GM19240 (cell line): ENCODE results near the gene RBM10.
"Not testable (repeated sequence)": the region's sequence is repeated elsewhere in the genome, so short reads cannot be mapped to it uniquely, and the experiment has no call there.

Experiments
- DNase-seq: peaks from one replicate; pipeline ENCODE4 v3.0.0; 2011; ENCODE audit warnings: low spot score; ENCODE audit not compliant: insufficient read length

RBM10 gene

GRCh38 chrX:47144626-47145394 is at the start of gene RBM10, which contains the start of gene NDUFB11:
TSS of gene RBM10 (plus strand) at chrX:47145221. CDS start at chrX:47147482, 2,261 bp downstream.
TSS of gene NDUFB11 (minus strand) at chrX:47144702. CDS start at chrX:47144679, 23 bp downstream.
- DNase-seq, result peak; percentile 59

- DNase-seq, result no peak
These were observed 48.0 kb upstream of the RBM10 start for GRCh38 chrX:47097018-47097417.

GRCh38 chrX:47098338-47099094 is 46.5 kb upstream of the RBM10 start:
- no peak for DNase-seq

- DNase-seq, result no peak
These were observed 43.8 kb upstream of the RBM10 start for GRCh38 chrX:47101206-47101605.

- DNase-seq, result not testable (repeated sequence)
These were observed 33.9 kb upstream of the RBM10 start for GRCh38 chrX:47110936-47111615.

GRCh38 chrX:47112316-47112954 is 32.6 kb upstream of the RBM10 start:
- no peak for DNase-seq

GRCh38 chrX:47116551-47117110 is 28.4 kb upstream of the RBM10 start:
- not testable (repeated sequence) for DNase-seq

- DNase-seq, result not testable (repeated sequence)
These were observed 20.6 kb upstream of the RBM10 start for GRCh38 chrX:47124466-47124865.

GRCh38 chrX:47129157-47129898 is 15.7 kb upstream of the RBM10 start:
- DNase-seq, result peak; percentile 53

GRCh38 chrX:47129899-47130358 is 15.1 kb upstream of the RBM10 start:
- DNase-seq, result no peak

- no peak for DNase-seq
These were observed 11.5 kb upstream of the RBM10 start for GRCh38 chrX:47133493-47133892.

- DNase-seq, result not testable (repeated sequence)
These were observed 9.4 kb upstream of the RBM10 start for GRCh38 chrX:47135650-47136049.

- no peak for DNase-seq
These were observed 6.8 kb upstream of the RBM10 start for GRCh38 chrX:47138171-47138570.

- DNase-seq, result no peak
These were observed 961 bp upstream of the RBM10 start for GRCh38 chrX:47143894-47144625.

GRCh38 chrX:47145395-47146120 is 537 bp downstream of the RBM10 start:
- no peak for DNase-seq

GRCh38 chrX:47146121-47146935 is 1.3 kb downstream of the RBM10 start:
- no peak for DNase-seq

GRCh38 chrX:47146936-47147859 is 2.2 kb downstream of the RBM10 start:
- no peak for DNase-seq
